SH-SY5Y (cell line): Measurements from ENCODE around the gene KIF17.

ENCODE experiments used
- GATA2 ChIP-seq: IDR thresholded peaks from 2 replicates; pipeline ENCODE4 v1.6.1; 2011; ENCODE audit warnings: mild to moderate bottlenecking, low read depth, low read length
- GATA3 ChIP-seq: IDR thresholded peaks from 2 replicates; pipeline ENCODE4 v1.6.1; 2011; ENCODE audit warnings: low read depth, mild to moderate bottlenecking, low read length, moderate library complexity

KIF17 gene

GRCh38 chr1:20717452-20718342, at the start of gene KIF17:
KIF17 (minus strand) TSS chr1:20718007; CDS start chr1:20717706, 301 bp downstream.
- TF ChIP-seq GATA3 (no peak), GATA2 (no peak; the same call in 1 of the 2 replicates)

- TF ChIP-seq GATA2 (no peak), GATA3 (no peak)
Observed at GRCh38 chr1:20767271-20767670, 49.5 kb upstream of the KIF17 start.

DNA sequence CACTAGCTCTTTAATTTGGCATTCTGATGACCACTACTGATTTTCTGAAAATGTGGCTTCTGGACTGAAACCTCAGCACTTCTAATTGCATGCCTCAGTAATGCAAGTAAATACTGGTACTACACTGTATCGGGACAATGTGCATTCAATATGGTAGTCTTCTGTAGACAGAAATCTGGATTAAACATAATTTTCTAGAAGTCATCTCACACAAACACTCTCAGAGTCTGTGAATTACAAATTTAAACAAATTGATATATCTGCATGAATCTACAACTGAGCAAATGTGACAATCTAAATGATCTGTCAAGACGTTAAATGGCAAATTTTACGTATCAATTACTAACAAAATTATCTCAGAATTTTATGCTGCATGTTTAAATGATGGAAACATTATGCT, 45.6 kb upstream of the KIF17 start:
- TF ChIP-seq GATA3 (no peak), GATA2 (no peak)

GRCh38 chr1:20760322-20760721, 42.5 kb upstream of the KIF17 start:
- no peak for TF ChIP-seq GATA3
- no peak for TF ChIP-seq GATA2

GRCh38 chr1:20753589-20753988, 35.8 kb upstream of the KIF17 start:
- TF ChIP-seq GATA2, result no peak
- no peak for TF ChIP-seq GATA3

DNA sequence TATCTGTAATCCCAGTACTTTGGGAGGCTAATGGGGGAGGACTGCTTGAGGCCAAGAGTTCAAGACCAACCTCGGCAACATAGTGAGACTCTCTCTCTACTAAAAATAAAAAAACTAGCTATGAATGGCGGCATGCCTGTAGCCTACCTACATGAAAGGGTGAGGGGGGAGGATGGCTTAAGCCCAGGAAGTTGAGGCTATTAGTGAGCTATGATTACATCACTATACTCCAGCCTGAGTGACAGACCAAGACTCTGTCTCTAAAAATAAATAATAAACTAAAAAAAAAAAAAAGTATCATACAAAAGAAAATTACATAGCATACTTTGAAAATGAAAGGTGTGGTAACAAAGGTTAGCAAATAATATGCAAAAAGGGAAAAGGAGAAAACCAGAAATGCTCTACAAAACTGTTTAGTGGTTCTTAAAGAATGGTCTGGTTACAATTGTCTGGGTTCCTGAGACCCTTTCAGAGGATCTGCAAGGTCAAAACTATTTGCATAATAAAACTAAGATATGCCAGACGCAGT, 33.7 kb upstream of the KIF17 start:
- TF ChIP-seq GATA3 (no peak), GATA2 (no peak)

DNA sequence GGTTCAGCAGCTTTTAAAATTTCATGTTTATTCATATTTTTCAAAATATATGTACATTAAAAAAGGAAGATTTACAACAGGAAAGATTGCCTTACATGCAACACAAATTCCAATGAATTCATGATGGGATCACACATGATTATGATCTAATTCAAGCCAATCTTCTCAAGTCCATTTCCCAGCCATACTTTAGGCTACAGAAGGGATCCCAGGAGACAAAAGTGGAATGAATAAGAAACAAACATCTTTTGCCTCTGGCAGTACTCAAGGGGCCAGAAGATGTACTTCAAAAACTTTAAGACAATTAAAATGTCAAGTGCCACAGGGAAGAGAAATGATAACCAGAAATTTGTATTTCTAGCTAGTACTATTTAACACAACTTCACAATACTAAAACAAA, 24.9 kb upstream of the KIF17 start:
- TF ChIP-seq GATA2, result no peak
- TF ChIP-seq GATA3, result no peak

- TF ChIP-seq GATA3 (no peak), GATA2 (no peak)
Observed at GRCh38 chr1:20740781-20741180, 23.0 kb upstream of the KIF17 start.

GRCh38 chr1:20739225-20739624, 21.4 kb upstream of the KIF17 start:
- TF ChIP-seq GATA3 (no peak), GATA2 (no peak)

DNA sequence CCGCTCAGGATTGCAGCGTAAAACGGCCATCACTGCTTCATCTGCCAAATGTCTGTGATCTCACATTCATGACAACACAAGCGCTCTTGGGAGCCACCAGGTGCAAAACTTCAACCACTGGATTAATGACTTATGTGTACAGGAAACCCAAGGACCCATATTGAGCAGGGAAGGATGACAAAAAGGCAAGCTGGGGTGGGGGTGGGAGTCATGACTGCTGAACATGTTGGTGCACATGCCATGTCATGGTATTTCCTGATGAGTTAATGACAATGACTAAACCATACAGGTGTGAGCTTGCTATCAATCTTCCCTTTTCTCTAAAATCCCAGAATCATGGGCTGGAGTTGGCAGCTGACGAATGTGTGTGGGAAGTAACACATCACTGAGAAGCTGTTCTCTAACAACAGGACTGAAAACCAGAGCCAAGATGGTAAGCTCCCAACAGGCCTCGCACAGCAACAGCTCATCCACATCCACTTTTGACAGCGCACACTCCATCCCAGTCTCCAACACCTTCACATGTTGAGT, 17.8 kb upstream of the KIF17 start:
- no peak for TF ChIP-seq GATA2
- no peak for TF ChIP-seq GATA3

- TF ChIP-seq GATA2 (no peak), GATA3 (no peak)
Observed at GRCh38 chr1:20733360-20733975, 15.7 kb upstream of the KIF17 start.

GRCh38 chr1:20732588-20733359, 15.0 kb upstream of the KIF17 start, which contains the start of gene SH2D5:
SH2D5 (minus strand) TSS chr1:20732703; CDS start chr1:20728044, 4,659 bp downstream.
- TF ChIP-seq GATA2 (no peak), GATA3 (no peak)

- no peak for TF ChIP-seq GATA2
- no peak for TF ChIP-seq GATA3
Observed at GRCh38 chr1:20732071-20732587, 14.3 kb upstream of the KIF17 start.
